ENCODE data around the gene TRIM75.

TRIM75 gene

DNA sequence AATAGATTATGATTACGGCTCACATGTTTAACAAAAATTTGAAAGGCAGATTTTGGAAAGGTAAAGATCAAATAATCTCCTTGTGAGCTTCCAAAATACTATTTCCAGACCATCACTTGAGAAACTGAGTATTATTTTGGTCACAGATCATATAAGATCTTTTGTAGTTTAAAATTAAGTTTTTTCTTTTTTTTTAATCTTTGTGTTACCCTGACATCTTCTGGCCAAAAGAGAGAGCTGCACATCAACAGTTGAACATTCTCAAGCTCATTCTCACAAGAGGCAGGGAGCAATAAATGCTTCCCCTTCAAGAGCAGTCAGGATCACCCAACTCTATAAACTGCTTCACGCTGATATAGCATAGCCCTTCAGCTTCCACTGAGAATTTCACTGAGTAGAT is 43.1 kb downstream of the TRIM75 start:
- Histone ChIP-seq H3K27ac (no peak overlapping the region), H3K27me3 (replicated peaks) (no peaks in the 10 kb centered on the region), H3K36me3 (replicated peaks) (no peaks in the 10 kb centered on the region), H3K4me3 (ENCODE audit: low read depth, low read length) (no peak overlapping the region)
- TF ChIP-seq, protein P1, sequence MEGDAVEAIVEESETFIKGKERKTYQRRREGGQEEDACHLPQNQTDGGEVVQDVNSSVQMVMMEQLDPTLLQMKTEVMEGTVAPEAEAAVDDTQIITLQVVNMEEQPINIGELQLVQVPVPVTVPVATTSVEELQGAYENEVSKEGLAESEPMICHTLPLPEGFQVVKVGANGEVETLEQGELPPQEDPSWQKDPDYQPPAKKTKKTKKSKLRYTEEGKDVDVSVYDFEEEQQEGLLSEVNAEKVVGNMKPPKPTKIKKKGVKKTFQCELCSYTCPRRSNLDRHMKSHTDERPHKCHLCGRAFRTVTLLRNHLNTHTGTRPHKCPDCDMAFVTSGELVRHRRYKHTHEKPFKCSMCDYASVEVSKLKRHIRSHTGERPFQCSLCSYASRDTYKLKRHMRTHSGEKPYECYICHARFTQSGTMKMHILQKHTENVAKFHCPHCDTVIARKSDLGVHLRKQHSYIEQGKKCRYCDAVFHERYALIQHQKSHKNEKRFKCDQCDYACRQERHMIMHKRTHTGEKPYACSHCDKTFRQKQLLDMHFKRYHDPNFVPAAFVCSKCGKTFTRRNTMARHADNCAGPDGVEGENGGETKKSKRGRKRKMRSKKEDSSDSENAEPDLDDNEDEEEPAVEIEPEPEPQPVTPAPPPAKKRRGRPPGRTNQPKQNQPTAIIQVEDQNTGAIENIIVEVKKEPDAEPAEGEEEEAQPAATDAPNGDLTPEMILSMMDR (IDR thresholded peaks at IDR 0.05; ENCODE audit: low read depth, low read length, missing control alignments) = peak; percentile 63
- DNase-seq = peak; percentile 6
- in situ Hi-C loops (cut with HindIII; ENCODE audit: low pct_ligation_motif_present, low sequenced_read_pairs) = no loop called here

DNA sequence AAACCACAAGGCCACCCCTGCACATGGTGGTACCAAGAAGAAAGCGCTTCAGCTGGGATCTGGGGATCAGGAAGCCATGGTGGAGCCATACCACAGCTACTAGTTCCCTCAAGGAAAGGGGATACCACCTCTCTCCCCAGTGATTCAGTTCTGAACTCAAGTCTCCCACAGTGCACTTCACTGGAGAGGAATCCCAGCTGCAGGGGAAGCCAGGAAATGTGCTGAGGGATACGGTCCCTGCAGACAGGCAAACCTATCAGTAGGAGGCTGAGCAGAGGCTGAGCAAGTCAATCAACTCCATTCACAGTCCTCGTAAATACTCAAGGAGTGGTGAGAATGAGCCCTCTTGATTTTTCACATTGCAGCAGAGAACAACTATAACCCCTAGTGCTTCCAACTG is 48.0 kb downstream of the TRIM75 start:
- H3K27me3 ChIP-seq (replicated peaks) = no peaks in the 10 kb centered on the region
- TF ChIP-seq, protein P1 (IDR thresholded peaks at IDR 0.05; ENCODE audit: low read depth, low read length, missing control alignments) = no peak
- no peak for DNase-seq
- H3K4me3 ChIP-seq (ENCODE audit: low read depth, low read length) = no peak overlapping the region
- in situ Hi-C loops (cut with HindIII; ENCODE audit: low pct_ligation_motif_present, low sequenced_read_pairs) = no loop called here
- no peaks in the 10 kb centered on the region for H3K36me3 ChIP-seq (replicated peaks)
- H3K27ac ChIP-seq = no peak overlapping the region

DNA sequence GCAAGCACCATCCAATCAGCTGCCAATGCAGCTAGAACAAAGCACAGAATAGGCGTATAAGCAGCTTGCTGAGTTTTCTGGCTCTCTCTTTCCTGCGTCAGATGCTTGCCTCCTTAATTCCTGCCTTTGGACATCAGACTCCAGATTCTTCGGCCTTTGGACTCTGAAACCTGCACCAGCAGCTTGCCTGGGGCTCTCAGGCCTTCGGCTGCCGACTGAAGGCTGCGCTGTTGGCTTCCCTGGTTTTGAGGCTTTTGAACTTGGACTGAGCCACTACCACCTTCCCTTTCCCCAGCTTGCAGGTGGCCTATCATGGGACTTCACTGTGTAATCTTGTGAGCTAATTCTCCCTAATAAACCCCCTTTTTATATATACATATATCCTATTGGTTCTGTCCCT is 52.9 kb downstream of the TRIM75 start:
- no peak for DNase-seq
- TF ChIP-seq, protein P1 (IDR thresholded peaks at IDR 0.05; ENCODE audit: low read depth, low read length, missing control alignments) = no peak
- H3K27ac ChIP-seq = no peak overlapping the region
- in situ Hi-C loops (cut with HindIII; ENCODE audit: low pct_ligation_motif_present, low sequenced_read_pairs) = no loop called here
- no peaks in the 10 kb centered on the region for H3K36me3 ChIP-seq (replicated peaks)
- no peaks in the 10 kb centered on the region for H3K27me3 ChIP-seq (replicated peaks)
- no peak overlapping the region for H3K4me3 ChIP-seq (ENCODE audit: low read depth, low read length)

Measured in brain microvascular endothelial cell (primary cell).